WTC11 (cell line): ENCODE measurements around the gene HENMT1. TPM values are rescaled to one million over a fixed set of nuclear protein-coding genes. Genes with fewer than 3 reads are reported as not detected.

Experiments used
- ATAC-seq: fragments of 200-7000 bp; cut with Tn5 transposase; 2 replicates; pipeline ENCODE4 v1.10.0; 2021; ENCODE audit warnings: mild to moderate bottlenecking, moderate library complexity
- CTCF ChIA-PET: fragments of 300-600 bp; sonication (Branson Sonifier 250); formaldehyde crosslinking; loops from one replicate; lab custom pipeline; 2021; ENCODE audit warnings: antibody characterized with exemption; lab: Charles Lee
- POLR2A ChIA-PET: fragments of 350-600 bp; sonication (Branson Sonifier 250); formaldehyde crosslinking; loops from one replicate; lab custom pipeline; 2021; ENCODE audit warnings: antibody characterized with exemption; lab: Charles Lee
- DNase-seq: peaks from one replicate; pipeline ENCODE4 v3.0.0; 2021; ENCODE audit warnings: low spot score
- H3K27ac Mint-ChIP-seq: 2 replicates; pipeline ENCODE4 v1.8.0; 2021; ENCODE audit warnings: mixed read lengths
- H3K27me3 Mint-ChIP-seq: 2 replicates; pipeline ENCODE4 v1.8.0; 2021; ENCODE audit warnings: low read depth, mild to moderate bottlenecking, moderate library complexity, mixed read lengths
- H3K36me3 Mint-ChIP-seq: 2 replicates; pipeline ENCODE4 v1.8.0; 2021; ENCODE audit warnings: mixed read lengths
- H3K4me1 Mint-ChIP-seq: 2 replicates; pipeline ENCODE4 v1.8.0; 2022; ENCODE audit warnings: mixed read lengths
- H3K4me3 Mint-ChIP-seq: 2 replicates; pipeline ENCODE4 v1.8.0; 2021; ENCODE audit warnings: mild to moderate bottlenecking, moderate library complexity, mixed read lengths
- H3K9me3 Mint-ChIP-seq: 2 replicates; pipeline ENCODE4 v1.8.0; 2021; ENCODE audit warnings: mixed read lengths
- ARID4B ChIP-seq: sonication (generic); formaldehyde crosslinking; IDR thresholded peaks from 2 replicates; pipeline ENCODE4 v1.8.0; 2023; ENCODE audit warnings: missing genetic modification reagents, mild to moderate bottlenecking, borderline replicate concordance
- ATF1 ChIP-seq: sonication (generic); formaldehyde crosslinking; IDR thresholded peaks from 2 replicates; pipeline ENCODE4 v1.8.1; 2023; ENCODE audit warnings: mild to moderate bottlenecking, moderate library complexity, missing genetic modification reagents
- CREM ChIP-seq: sonication (generic); formaldehyde crosslinking; IDR thresholded peaks from 2 replicates; pipeline ENCODE4 v1.8.1; 2022; ENCODE audit warnings: mild to moderate bottlenecking, missing genetic modification reagents, moderate library complexity
- E2F4 ChIP-seq: sonication (generic); formaldehyde crosslinking; IDR thresholded peaks from 2 replicates; pipeline ENCODE4 v1.8.1; 2022; ENCODE audit warnings: low read depth, mild to moderate bottlenecking, moderate library complexity, missing genetic modification reagents, borderline replicate concordance
- FOXP1 ChIP-seq: sonication (generic); formaldehyde crosslinking; IDR thresholded peaks from 2 replicates; pipeline ENCODE4 v1.8.0; 2022; ENCODE audit warnings: missing genetic modification reagents, mild to moderate bottlenecking, moderate library complexity, borderline replicate concordance
- FOXP4 ChIP-seq: sonication (generic); formaldehyde crosslinking; IDR thresholded peaks from 2 replicates; pipeline ENCODE4 v1.8.0; 2022; ENCODE audit warnings: mild to moderate bottlenecking, missing genetic modification reagents
- GTF2I ChIP-seq: fragments of 250-450 bp; sonication (Bioruptor Pico); conservative IDR thresholded peaks from 2 replicates; pipeline ENCODE4 v1.4.0; 2021; ENCODE audit warnings: mild to moderate bottlenecking
- MXD4 ChIP-seq: fragments of 250-450 bp; sonication (Bioruptor Pico); IDR thresholded peaks from 2 replicates; pipeline ENCODE4 v1.8.0; 2021; ENCODE audit warnings: mild to moderate bottlenecking, moderate library complexity, borderline replicate concordance
- MYBL2 ChIP-seq: sonication (generic); formaldehyde crosslinking; IDR thresholded peaks from 2 replicates; pipeline ENCODE4 v1.8.1; 2023; ENCODE audit warnings: mild to moderate bottlenecking, moderate library complexity, missing genetic modification reagents
- NFATC4 ChIP-seq: fragments of 250-450 bp; sonication (Bioruptor Pico); IDR thresholded peaks from 2 replicates; pipeline ENCODE4 v1.9.0; 2021; ENCODE audit warnings: mild to moderate bottlenecking
- NR2C2 ChIP-seq: sonication (generic); formaldehyde crosslinking; IDR thresholded peaks from 2 replicates; pipeline ENCODE4 v1.8.0; 2022; ENCODE audit warnings: mild to moderate bottlenecking, missing genetic modification reagents
- NR3C1 ChIP-seq: sonication (generic); formaldehyde crosslinking; conservative IDR thresholded peaks from 2 replicates; pipeline ENCODE4 v1.8.1; 2023; ENCODE audit warnings: low read depth, mild to moderate bottlenecking, missing genetic modification reagents
- OVOL2 ChIP-seq: fragments of 250-450 bp; sonication (Bioruptor Pico); IDR thresholded peaks from 2 replicates; pipeline ENCODE4 v1.9.0; 2021; ENCODE audit warnings: mild to moderate bottlenecking, borderline replicate concordance
- PRRX2 ChIP-seq: fragments of 250-450 bp; sonication (Bioruptor Pico); IDR thresholded peaks from 2 replicates; pipeline ENCODE4 v1.8.0; 2021; ENCODE audit warnings: mild to moderate bottlenecking
- SMAD3 ChIP-seq: sonication (generic); formaldehyde crosslinking; IDR thresholded peaks from 2 replicates; pipeline ENCODE4 v1.8.0; 2022; ENCODE audit warnings: missing genetic modification reagents, mild to moderate bottlenecking, borderline replicate concordance
- SMAD4 ChIP-seq: sonication (generic); formaldehyde crosslinking; IDR thresholded peaks from 2 replicates; pipeline ENCODE4 v1.8.0; 2022; ENCODE audit warnings: mild to moderate bottlenecking, missing genetic modification reagents
- SP1 ChIP-seq: sonication (generic); formaldehyde crosslinking; conservative IDR thresholded peaks from 2 replicates; pipeline ENCODE4 v1.8.1; 2022; ENCODE audit warnings: missing genetic modification reagents
- TCF7 ChIP-seq: sonication (generic); formaldehyde crosslinking; IDR thresholded peaks from 2 replicates; pipeline ENCODE4 v1.8.0; 2022; ENCODE audit warnings: mild to moderate bottlenecking, low read depth, missing genetic modification reagents, moderate library complexity
- USF2 ChIP-seq: sonication (generic); formaldehyde crosslinking; IDR thresholded peaks from 2 replicates; pipeline ENCODE4 v1.8.1; 2023; ENCODE audit warnings: mild to moderate bottlenecking, missing genetic modification reagents, moderate library complexity
- ZBTB43 ChIP-seq: sonication (generic); formaldehyde crosslinking; IDR thresholded peaks from 2 replicates; pipeline ENCODE4 v1.8.1; 2023; ENCODE audit warnings: mild to moderate bottlenecking, missing genetic modification reagents
- ZNF317 ChIP-seq: sonication (generic); formaldehyde crosslinking; IDR thresholded peaks from 2 replicates; pipeline ENCODE4 v1.8.1; 2023; ENCODE audit warnings: low read depth, mild to moderate bottlenecking, moderate library complexity, missing genetic modification reagents, borderline replicate concordance
- ZNF425 ChIP-seq: fragments of 250-450 bp; sonication (Bioruptor Pico); conservative IDR thresholded peaks from 2 replicates; pipeline ENCODE4 v1.9.0; 2021; ENCODE audit warnings: mild to moderate bottlenecking
- ZNF512 ChIP-seq: sonication (generic); formaldehyde crosslinking; IDR thresholded peaks from 2 replicates; pipeline ENCODE4 v1.8.1; 2022; ENCODE audit warnings: missing genetic modification reagents, borderline replicate concordance
- total RNA-seq: library from RNA; stranded (reverse); gene quantifications from 3 replicates; pipeline ENCODE4 v1.2.3, GENCODE V29; 2021

Gene HENMT1
- total RNA-seq, 1 experiment from 2014 or later = 4.7 TPM

GRCh38 chr1:108624069-108624468 is 36.8 kb downstream of the HENMT1 start:
- DNase-seq = no peak
- H3K27ac Mint-ChIP-seq = no peak overlapping the region
- H3K4me1 Mint-ChIP-seq = no peaks in the 10 kb centered on the region
- no peak overlapping the region for H3K4me3 Mint-ChIP-seq
- no peak for TF ChIP-seq TCF7 (CRISPR knock-in tag)
- TF ChIP-seq GTF2I (CRISPR knock-in tag) = no peak
- TF ChIP-seq NR3C1 (CRISPR knock-in tag) = no peak
- no peak for TF ChIP-seq FOXP4 (CRISPR knock-in tag)
- TF ChIP-seq ZNF425 (CRISPR knock-in tag) = no peak
- TF ChIP-seq USF2 = no peak
- no peak for TF ChIP-seq SMAD3 (CRISPR knock-in tag)
- TF ChIP-seq NR2C2 (CRISPR knock-in tag) = no peak
- no peak for TF ChIP-seq SP1 (CRISPR knock-in tag)
- TF ChIP-seq ZNF317 = no peak
- no peaks in the 10 kb centered on the region for H3K9me3 Mint-ChIP-seq
- peaks cover 28% of the 10 kb centered on the region for H3K36me3 Mint-ChIP-seq
- peak; percentile 36; the same call in 1 of the 2 replicates for ATAC-seq
- POLR2A ChIA-PET = interaction anchor here (0.7 kb wide), 1 partner anchor 10 kb away, joined by 4 read pairs; no protein-coding TSS in a partner anchor
- CTCF ChIA-PET = no interaction called here
- H3K27me3 Mint-ChIP-seq = no peaks in the 10 kb centered on the region

- H3K9me3 Mint-ChIP-seq = no peaks in the 10 kb centered on the region
- H3K36me3 Mint-ChIP-seq = peaks cover 15% of the 10 kb centered on the region; the same call in 1 of the 2 replicates
- H3K4me3 Mint-ChIP-seq = no peak overlapping the region
- ChIA-PET POLR2A (no interaction called here), CTCF (no interaction called here)
- H3K27me3 Mint-ChIP-seq = no peaks in the 10 kb centered on the region
- ATAC-seq (no peak), DNase-seq (no peak)
- H3K4me1 Mint-ChIP-seq = no peaks in the 10 kb centered on the region
- no peak overlapping the region for H3K27ac Mint-ChIP-seq
- TF ChIP-seq MYBL2 (CRISPR knock-in tag) (no peak), ZBTB43 (CRISPR knock-in tag) (no peak), ATF1 (no peak), ARID4B (no peak), E2F4 (CRISPR knock-in tag) (no peak), FOXP1 (CRISPR knock-in tag) (no peak), PRRX2 (no peak), MXD4 (CRISPR knock-in tag) (no peak), SMAD4 (CRISPR knock-in tag) (no peak), CREM (CRISPR knock-in tag) (no peak), NFATC4 (no peak), ZNF512 (no peak), OVOL2 (CRISPR knock-in tag) (no peak)
These were observed 43.2 kb downstream of the HENMT1 start for GRCh38 chr1:108617724-108618056.
